ENCODE data around the gene MS4A18. TPM values are rescaled to one million over a fixed set of nuclear protein-coding genes. Genes with fewer than 3 reads are reported as not detected.

The MS4A18 gene
- total and polyA plus RNA-seq, 8 donors: not detected

GRCh38 chr11:60777572-60777971 is 53.1 kb downstream of the MS4A18 start:
- H3K27me3 ChIP-seq: no peaks in the 10 kb centered on the region
- 6 to 16% methylated on average over 2 of the region's 2 CpGs for WGBS, 2 donors
- ATAC-seq: peak in 1 of 4 donors; percentile 22
- H3K9me3 ChIP-seq: no peaks in the 10 kb centered on the region
- peaks cover 0 to 3% (median 0%) of the 10 kb centered on the region in 3 donors for H3K4me1 ChIP-seq
- FAIRE-seq: no peak
- TF ChIP-seq CTCF (IDR thresholded peaks at IDR 0.05): no peak
- H3K36me3 ChIP-seq: no peaks in the 10 kb centered on the region
- intact Hi-C loops (cut with DNase I): no loop called here
- no peak overlapping the region for H3K4me3 ChIP-seq
- H3K27ac ChIP-seq: no peak overlapping the region
- peak in 1 of 6 donors; percentile 42 for DNase-seq

- WGBS, 2 donors: 71 to 77% methylated on average over 2 of the region's 2 CpGs
- DNase-seq (no peak), ATAC-seq (no peak), FAIRE-seq (no peak)
- Histone ChIP-seq H3K4me1 (peaks cover 0 to 2% (median 0%) of the 10 kb centered on the region in 3 donors), H3K36me3 (no peaks in the 10 kb centered on the region), H3K9me3 (no peaks in the 10 kb centered on the region), H3K27me3 (no peaks in the 10 kb centered on the region), H3K4me3 (no peak overlapping the region), H3K27ac (no peak overlapping the region)
- no peak for TF ChIP-seq CTCF (IDR thresholded peaks at IDR 0.05)
- intact Hi-C loops (cut with DNase I): no loop called here
Measured at GRCh38 chr11:60780065-60780464, 55.5 kb downstream of the MS4A18 start.

GRCh38 chr11:60780774-60781173 is 56.3 kb downstream of the MS4A18 start:
- FAIRE-seq (no peak), DNase-seq (no peak), ATAC-seq (no peak)
- H3K27me3 ChIP-seq: no peaks in the 10 kb centered on the region
- no peaks in the 10 kb centered on the region for H3K36me3 ChIP-seq
- no peaks in the 10 kb centered on the region for H3K4me1 ChIP-seq
- no peaks in the 10 kb centered on the region for H3K9me3 ChIP-seq
- H3K4me3 ChIP-seq: no peak overlapping the region
- intact Hi-C loops (cut with DNase I): no loop called here
- no peak overlapping the region for H3K27ac ChIP-seq
- TF ChIP-seq CTCF (IDR thresholded peaks at IDR 0.05): no peak

- Histone ChIP-seq H3K4me3 (no peak overlapping the region), H3K4me1 (no peaks in the 10 kb centered on the region), H3K27ac (no peak overlapping the region), H3K27me3 (no peaks in the 10 kb centered on the region), H3K9me3 (no peaks in the 10 kb centered on the region), H3K36me3 (no peaks in the 10 kb centered on the region)
- WGBS, 2 donors: 70 to 77% methylated on average over 7 of the region's 7 CpGs
- intact Hi-C loops (cut with DNase I): no loop called here
- DNase-seq: no peak
- no peak for TF ChIP-seq CTCF (IDR thresholded peaks at IDR 0.05)
- no peak for FAIRE-seq
- no peak for ATAC-seq
Measured at GRCh38 chr11:60781286-60781980, 56.9 kb downstream of the MS4A18 start.

- DNase-seq: no peak
- no peak overlapping the region for H3K4me3 ChIP-seq
- no peaks in the 10 kb centered on the region for H3K36me3 ChIP-seq
- 94% methylated on average over 4 of the region's 4 CpGs for WGBS, 2 donors
- ATAC-seq: no peak
- FAIRE-seq: no peak
- intact Hi-C loops (cut with DNase I): no loop called here
- no peaks in the 10 kb centered on the region for H3K27me3 ChIP-seq
- no peaks in the 10 kb centered on the region for H3K9me3 ChIP-seq
- no peak overlapping the region for H3K27ac ChIP-seq
- TF ChIP-seq CTCF (IDR thresholded peaks at IDR 0.05): no peak
- no peaks in the 10 kb centered on the region for H3K4me1 ChIP-seq
Measured at GRCh38 chr11:60781981-60782316, 57.4 kb downstream of the MS4A18 start.
